GM21737 (cell line): ENCODE data around the gene POU2F3.

Source experiments
- ATAC-seq: cut with Tn5 transposase; IDR thresholded peaks from one replicate; pipeline ENCODE4 v1.9.1; 2021; ENCODE audit warnings: mild to moderate bottlenecking, moderate library complexity; ENCODE audit not compliant: unreplicated experiment

Gene POU2F3

DNA sequence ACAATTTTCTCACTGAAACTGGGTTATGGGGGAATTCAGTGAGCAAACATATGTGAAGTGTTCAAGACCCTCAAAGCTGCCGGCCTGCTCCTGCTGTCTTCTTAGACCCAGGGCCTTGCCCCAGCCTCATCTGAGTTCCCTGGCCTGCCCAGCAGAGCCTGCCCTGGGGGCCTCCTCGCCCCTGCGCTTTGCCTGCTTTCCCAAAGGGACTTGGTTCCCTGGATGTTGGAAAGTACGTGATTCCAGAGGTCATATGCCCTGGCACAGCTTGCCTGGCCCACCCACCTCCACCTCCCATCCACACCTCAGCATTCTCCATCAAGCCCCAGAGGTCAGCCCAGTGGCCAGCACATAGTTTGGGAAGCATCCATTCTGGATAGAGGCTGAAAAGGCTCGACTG lies 13.7 kb upstream of the POU2F3 start:
- no peak for ATAC-seq

- no peak for ATAC-seq
These were observed 13.2 kb upstream of the POU2F3 start for GRCh38 chr11:120226714-120227113.

GRCh38 chr11:120227228-120227852 lies 12.6 kb upstream of the POU2F3 start:
- ATAC-seq = no peak

GRCh38 chr11:120228794-120229384 lies 11.1 kb upstream of the POU2F3 start:
- ATAC-seq = no peak

- ATAC-seq = no peak
These were observed 10.2 kb upstream of the POU2F3 start for GRCh38 chr11:120229451-120230424.

GRCh38 chr11:120230433-120231071 lies 9.4 kb upstream of the POU2F3 start:
- no peak for ATAC-seq

DNA sequence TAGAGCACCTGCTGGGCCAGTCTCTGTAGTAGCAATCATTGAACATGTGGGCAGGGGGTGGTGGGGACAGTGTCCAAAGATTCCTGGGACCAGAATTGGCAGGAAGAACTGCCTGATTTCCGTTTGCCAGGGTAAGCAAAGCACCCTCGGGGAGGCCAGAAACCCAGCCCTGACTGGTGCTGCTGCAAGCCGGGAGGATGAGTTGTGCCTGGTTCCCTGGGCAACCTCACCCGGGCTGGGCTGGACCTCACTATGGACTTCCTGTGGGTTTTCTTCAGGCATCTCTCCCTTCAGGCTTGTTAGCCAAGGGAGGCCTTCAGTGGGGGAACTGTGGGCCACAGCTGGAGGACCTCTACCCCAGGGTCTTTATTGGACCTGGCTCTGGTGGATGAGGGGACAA lies 8.0 kb upstream of the POU2F3 start:
- ATAC-seq = no peak

GRCh38 chr11:120233207-120233803 lies 6.6 kb upstream of the POU2F3 start:
- ATAC-seq = no peak

GRCh38 chr11:120235024-120235628 lies 4.8 kb upstream of the POU2F3 start:
- ATAC-seq = no peak

- ATAC-seq = no peak
These were observed 3.5 kb upstream of the POU2F3 start for GRCh38 chr11:120236169-120237107.

GRCh38 chr11:120238968-120239620 lies 846 bp upstream of the POU2F3 start:
- ATAC-seq = no peak

DNA sequence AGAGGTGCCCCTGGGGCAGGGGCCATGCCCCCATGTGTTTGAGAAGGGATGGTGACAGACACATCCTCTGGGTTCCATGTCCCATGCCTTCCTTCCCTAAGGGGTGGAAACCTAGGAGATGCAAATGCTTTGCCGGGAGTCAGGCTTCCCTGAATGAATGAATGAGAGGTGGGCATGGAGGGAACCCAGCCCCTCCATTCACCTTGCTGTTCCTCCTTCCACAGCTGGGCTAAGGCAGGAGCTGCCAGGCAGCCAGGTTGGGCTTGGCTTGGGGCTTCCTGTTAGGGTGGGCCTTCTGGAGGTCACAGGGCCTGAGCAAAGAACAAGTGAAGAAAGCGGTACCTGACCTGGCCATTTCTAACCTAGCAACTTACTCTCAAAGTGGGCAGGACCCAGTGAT lies 926 bp downstream of the POU2F3 start:
- ATAC-seq = no peak

- ATAC-seq = no peak
These were observed 1.3 kb downstream of the POU2F3 start for GRCh38 chr11:120241277-120241676.

- ATAC-seq = no peak
These were observed 3.3 kb downstream of the POU2F3 start for GRCh38 chr11:120243221-120243620.

- ATAC-seq = no peak
These were observed 4.8 kb downstream of the POU2F3 start for GRCh38 chr11:120244476-120245365.

DNA sequence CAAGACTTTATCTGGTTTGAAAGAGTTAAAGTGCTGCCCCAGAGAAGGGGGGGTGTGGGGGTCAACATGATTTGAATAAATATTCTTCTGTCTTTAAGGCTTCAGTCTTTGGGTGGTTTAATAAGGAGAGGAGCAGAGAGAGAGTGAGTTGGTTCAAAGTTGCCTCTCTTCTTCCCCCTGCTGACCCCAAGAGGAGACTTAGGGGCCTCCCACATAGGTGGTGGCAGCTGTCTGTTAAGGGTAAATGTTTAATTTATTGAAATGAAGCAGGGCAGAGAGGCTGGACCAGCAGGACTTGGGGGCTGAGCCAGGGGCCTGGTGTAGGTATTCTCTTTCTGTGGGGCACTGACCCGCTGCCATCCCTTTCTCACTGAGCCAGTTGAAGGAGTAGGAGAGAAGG lies 5.5 kb downstream of the POU2F3 start:
- ATAC-seq = no peak

DNA sequence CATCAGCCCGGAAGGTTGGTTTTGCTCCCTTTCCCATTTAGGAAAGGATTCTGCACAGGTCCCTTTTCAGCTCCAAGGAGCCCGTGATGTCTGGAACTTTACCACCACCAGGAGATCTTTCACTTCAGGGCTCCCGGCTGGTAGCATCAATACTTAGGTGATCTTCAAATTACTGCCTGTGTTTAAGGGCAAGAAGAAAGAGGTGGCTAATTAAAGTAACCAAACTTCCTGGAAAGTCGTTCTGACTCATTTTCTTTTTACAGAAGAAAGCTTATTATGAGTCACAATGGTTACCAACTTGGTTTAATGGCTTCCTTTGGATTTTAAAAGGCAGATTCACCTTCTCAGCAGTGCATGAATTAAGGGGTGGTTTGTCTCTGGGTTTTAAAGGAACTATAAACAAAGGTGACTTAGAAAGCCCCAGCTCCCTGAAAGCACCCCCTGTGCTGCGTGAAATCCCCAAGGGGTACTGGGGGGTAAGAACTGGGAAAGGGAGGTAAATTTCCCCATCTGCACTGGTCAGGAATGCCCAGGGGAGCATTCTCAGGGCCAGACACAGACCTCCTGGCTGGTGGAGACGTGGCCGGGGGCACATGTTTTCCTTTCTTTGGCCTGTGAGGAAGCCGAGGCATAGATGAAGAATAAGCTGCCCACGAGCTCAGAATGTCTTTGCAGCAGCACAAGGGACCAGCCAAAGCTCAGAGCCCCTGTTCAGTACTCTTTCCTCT lies 8.8 kb downstream of the POU2F3 start:
- ATAC-seq = no peak
